ENCODE results near the gene MRRF. TPM values are rescaled to one million over a fixed set of nuclear protein-coding genes. Genes with fewer than 3 reads are reported as not detected.

Gene MRRF
- total and polyA plus RNA-seq, 2 donors (not counting 1 experiment from before 2014, with no cell fraction given) = 36.8 to 37.3 TPM

DNA sequence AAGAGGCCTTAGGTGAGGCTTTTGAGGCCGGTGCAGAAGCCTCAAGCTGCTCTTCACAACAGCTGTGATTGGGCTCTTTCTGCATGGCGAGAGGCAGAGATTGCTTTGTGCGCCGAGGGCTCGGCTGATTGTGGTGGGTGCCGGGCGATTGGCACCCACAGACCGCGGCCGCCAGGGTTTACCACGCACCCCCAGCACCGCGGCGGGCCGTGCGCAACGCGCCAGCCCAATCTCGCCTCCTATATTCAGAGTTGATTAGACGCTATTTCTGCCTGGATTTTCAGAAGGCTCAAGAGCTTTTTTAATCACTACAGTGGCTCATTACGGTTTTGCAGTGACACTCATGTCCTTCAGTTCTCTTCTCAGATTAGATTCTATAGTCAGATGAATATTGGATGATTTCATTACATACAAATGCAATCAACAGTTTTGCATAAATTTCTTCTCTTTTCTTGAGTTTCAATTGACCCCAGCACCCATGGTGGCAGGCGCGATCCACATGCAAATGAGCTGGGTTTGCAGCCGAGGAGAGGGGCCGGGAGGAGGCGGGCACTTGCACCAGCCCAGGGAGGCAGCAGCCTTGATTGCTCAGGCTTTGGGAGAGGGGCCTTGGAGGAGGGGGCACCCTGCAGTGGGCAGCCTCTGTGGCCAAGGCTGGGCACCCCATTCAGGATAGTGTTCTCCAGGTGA lies 72.3 kb downstream of the MRRF start:
- no peak for DNase-seq (ENCODE audit: low read depth in 2 of 2)

DNA sequence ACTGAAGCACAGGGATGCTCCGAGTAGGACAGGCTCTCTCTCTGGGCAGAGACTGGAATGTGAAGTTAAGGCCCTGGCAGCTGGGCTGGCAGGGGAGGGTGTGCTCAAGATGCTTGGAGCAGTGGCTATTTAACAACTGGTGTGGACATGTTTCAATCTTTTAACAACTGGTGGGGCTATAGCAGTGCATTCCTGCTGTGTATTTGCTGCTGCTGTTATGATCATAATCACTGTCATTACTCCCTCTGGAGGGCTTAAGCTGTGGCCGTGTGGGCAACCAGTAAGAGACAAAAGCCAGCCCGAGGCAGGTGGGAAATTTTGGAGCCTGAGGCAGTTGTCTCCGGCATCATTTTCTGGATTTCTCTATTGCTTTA lies 72.9 kb downstream of the MRRF start:
- TF ChIP-seq, protein P1, sequence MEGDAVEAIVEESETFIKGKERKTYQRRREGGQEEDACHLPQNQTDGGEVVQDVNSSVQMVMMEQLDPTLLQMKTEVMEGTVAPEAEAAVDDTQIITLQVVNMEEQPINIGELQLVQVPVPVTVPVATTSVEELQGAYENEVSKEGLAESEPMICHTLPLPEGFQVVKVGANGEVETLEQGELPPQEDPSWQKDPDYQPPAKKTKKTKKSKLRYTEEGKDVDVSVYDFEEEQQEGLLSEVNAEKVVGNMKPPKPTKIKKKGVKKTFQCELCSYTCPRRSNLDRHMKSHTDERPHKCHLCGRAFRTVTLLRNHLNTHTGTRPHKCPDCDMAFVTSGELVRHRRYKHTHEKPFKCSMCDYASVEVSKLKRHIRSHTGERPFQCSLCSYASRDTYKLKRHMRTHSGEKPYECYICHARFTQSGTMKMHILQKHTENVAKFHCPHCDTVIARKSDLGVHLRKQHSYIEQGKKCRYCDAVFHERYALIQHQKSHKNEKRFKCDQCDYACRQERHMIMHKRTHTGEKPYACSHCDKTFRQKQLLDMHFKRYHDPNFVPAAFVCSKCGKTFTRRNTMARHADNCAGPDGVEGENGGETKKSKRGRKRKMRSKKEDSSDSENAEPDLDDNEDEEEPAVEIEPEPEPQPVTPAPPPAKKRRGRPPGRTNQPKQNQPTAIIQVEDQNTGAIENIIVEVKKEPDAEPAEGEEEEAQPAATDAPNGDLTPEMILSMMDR (conservative IDR thresholded peaks at IDR 0.05 in 1 of 2, IDR thresholded peaks at IDR 0.05 in 1 of 2; ENCODE audit: low read depth in 1 of 2, low read length in 2 of 2) = no peak
- TF ChIP-seq EZH2 (IDR thresholded peaks at IDR 0.05; ENCODE audit: low read length, missing control alignments) = no peak
- Histone ChIP-seq H3K27ac (ENCODE audit: insufficient read depth, low read length) (no peak overlapping the region), H4K20me1 (ENCODE audit: control insufficient read depth, extremely low read depth, insufficient read depth, low read length) (no peaks in the 10 kb centered on the region), H3K4me2 (ENCODE audit: extremely low read depth, insufficient read depth, low read length) (no peak overlapping the region), H3K4me1 (ENCODE audit: control insufficient read depth, extremely low read depth, insufficient read depth, low read length) (no peaks in the 10 kb centered on the region), H3K27me3 (ENCODE audit: control insufficient read depth, insufficient read depth, low read length) (peaks cover 14% of the 10 kb centered on the region), H3K79me2 (ENCODE audit: control insufficient read depth, insufficient read depth, low read length) (no peaks in the 10 kb centered on the region), H3K4me3 (replicated peaks in 1 of 4; ENCODE audit: control extremely low read depth in 1 of 4, insufficient read depth in 1 of 4, low read depth in 3 of 4, low read length in 4 of 4) (no peak overlapping the region), H3K36me3 (ENCODE audit: control insufficient read depth, insufficient read depth, low read length) (no peaks in the 10 kb centered on the region), H3K9me3 (ENCODE audit: control insufficient read depth, insufficient read depth, low read depth, low read length) (no peaks in the 10 kb centered on the region), H3K9ac (ENCODE audit: insufficient read depth, low read length) (no peak overlapping the region), H2AFZ (ENCODE audit: low read length) (no peak overlapping the region)
- DNase-seq (ENCODE audit: low read depth in 2 of 2) = no peak

More for the DNA sequence above, 72.3 kb downstream of the MRRF start:
- H3K36me3 ChIP-seq (ENCODE audit: control insufficient read depth, insufficient read depth, low read length) = no peaks in the 10 kb centered on the region
- no peaks in the 10 kb centered on the region for H3K9me3 ChIP-seq (ENCODE audit: control insufficient read depth, insufficient read depth, low read depth, low read length)
- no peaks in the 10 kb centered on the region for H3K79me2 ChIP-seq (ENCODE audit: control insufficient read depth, insufficient read depth, low read length)
- H3K4me3 ChIP-seq (replicated peaks in 1 of 4; ENCODE audit: control extremely low read depth in 1 of 4, insufficient read depth in 1 of 4, low read depth in 3 of 4, low read length in 4 of 4) = no peak overlapping the region
- H3K27me3 ChIP-seq (ENCODE audit: control insufficient read depth, insufficient read depth, low read length) = peaks cover 14% of the 10 kb centered on the region
- no peaks in the 10 kb centered on the region for H3K4me1 ChIP-seq (ENCODE audit: control insufficient read depth, extremely low read depth, insufficient read depth, low read length)
- no peak overlapping the region for H2AFZ ChIP-seq (ENCODE audit: low read length)
- TF ChIP-seq EZH2 (IDR thresholded peaks at IDR 0.05; ENCODE audit: low read length, missing control alignments) = no peak
- TF ChIP-seq, protein P1 (conservative IDR thresholded peaks at IDR 0.05 in 1 of 2, IDR thresholded peaks at IDR 0.05 in 1 of 2; ENCODE audit: low read depth in 1 of 2, low read length in 2 of 2) = no peak
- no peaks in the 10 kb centered on the region for H4K20me1 ChIP-seq (ENCODE audit: control insufficient read depth, extremely low read depth, insufficient read depth, low read length)
- no peak overlapping the region for H3K9ac ChIP-seq (ENCODE audit: insufficient read depth, low read length)
- H3K4me2 ChIP-seq (ENCODE audit: extremely low read depth, insufficient read depth, low read length) = no peak overlapping the region
- H3K27ac ChIP-seq (ENCODE audit: insufficient read depth, low read length) = no peak overlapping the region

DNA sequence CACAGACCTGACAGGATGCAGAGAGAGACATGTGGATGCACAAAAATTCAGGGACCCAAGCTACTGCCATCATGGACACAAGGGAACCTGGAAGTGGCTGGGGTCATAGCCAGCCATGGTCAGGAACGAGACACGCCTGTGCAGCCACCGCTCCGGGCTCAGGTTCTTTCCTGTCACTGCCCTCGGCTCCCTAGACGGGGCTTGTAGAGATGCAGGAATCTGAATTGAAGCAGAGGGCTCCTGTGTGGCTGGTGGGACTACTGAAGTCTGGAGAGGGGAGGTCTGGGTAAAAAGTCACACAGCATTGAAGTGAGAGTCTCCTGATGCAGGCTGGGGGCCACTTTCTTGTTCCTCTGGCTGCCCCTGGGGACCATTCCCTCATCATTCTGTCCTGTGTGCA lies 73.9 kb downstream of the MRRF start:
- Histone ChIP-seq H3K27me3 (ENCODE audit: control insufficient read depth, insufficient read depth, low read length) (peaks cover 14% of the 10 kb centered on the region), H3K9ac (ENCODE audit: insufficient read depth, low read length) (no peak overlapping the region), H3K4me3 (replicated peaks in 1 of 4; ENCODE audit: control extremely low read depth in 1 of 4, insufficient read depth in 1 of 4, low read depth in 3 of 4, low read length in 4 of 4) (no peak overlapping the region), H3K4me2 (ENCODE audit: extremely low read depth, insufficient read depth, low read length) (no peak overlapping the region), H4K20me1 (ENCODE audit: control insufficient read depth, extremely low read depth, insufficient read depth, low read length) (no peaks in the 10 kb centered on the region), H3K27ac (ENCODE audit: insufficient read depth, low read length) (no peak overlapping the region), H3K79me2 (ENCODE audit: control insufficient read depth, insufficient read depth, low read length) (no peaks in the 10 kb centered on the region), H3K36me3 (ENCODE audit: control insufficient read depth, insufficient read depth, low read length) (no peaks in the 10 kb centered on the region), H3K9me3 (ENCODE audit: control insufficient read depth, insufficient read depth, low read depth, low read length) (no peaks in the 10 kb centered on the region), H3K4me1 (ENCODE audit: control insufficient read depth, extremely low read depth, insufficient read depth, low read length) (no peaks in the 10 kb centered on the region), H2AFZ (ENCODE audit: low read length) (no peak overlapping the region)
- no peak for DNase-seq (ENCODE audit: low read depth in 2 of 2)
- TF ChIP-seq, protein P1 (conservative IDR thresholded peaks at IDR 0.05 in 1 of 2, IDR thresholded peaks at IDR 0.05 in 1 of 2; ENCODE audit: low read depth in 1 of 2, low read length in 2 of 2) = no peak
- TF ChIP-seq EZH2 (IDR thresholded peaks at IDR 0.05; ENCODE audit: low read length, missing control alignments) = no peak

Measured in fibroblast of lung (primary cell).